Measurements from ENCODE around the gene FGF7.
"Not testable (repeated sequence)": the region's sequence is repeated elsewhere in the genome, so short reads cannot be mapped to it uniquely, and the experiment has no call there.

The FGF7 gene

GRCh38 chr15:49439678-49440395 lies 16.8 kb downstream of the FGF7 start:
- no peak for DNase-seq

- DNase-seq: no peak
Measured at GRCh38 chr15:49441356-49441755, 18.3 kb downstream of the FGF7 start.

GRCh38 chr15:49441816-49442215 lies 18.8 kb downstream of the FGF7 start:
- no peak for DNase-seq

- DNase-seq: no peak
Measured at GRCh38 chr15:49452595-49452994, 29.6 kb downstream of the FGF7 start.

- DNase-seq: no peak
Measured at GRCh38 chr15:49456166-49456565, 33.1 kb downstream of the FGF7 start.

- DNase-seq: no peak
Measured at GRCh38 chr15:49458145-49458544, 35.1 kb downstream of the FGF7 start.

- DNase-seq: no peak
Measured at GRCh38 chr15:49460411-49460941, 37.4 kb downstream of the FGF7 start.

GRCh38 chr15:49462232-49462844 lies 39.3 kb downstream of the FGF7 start:
- no peak for DNase-seq

- DNase-seq: no peak
Measured at GRCh38 chr15:49464522-49464921, 41.5 kb downstream of the FGF7 start.

- no peak for DNase-seq
Measured at GRCh38 chr15:49466119-49466518, 43.1 kb downstream of the FGF7 start.

GRCh38 chr15:49467746-49468480 lies 44.9 kb downstream of the FGF7 start:
- no peak for DNase-seq

GRCh38 chr15:49468481-49468839 lies 45.4 kb downstream of the FGF7 start:
- no peak for DNase-seq

- DNase-seq: peak; percentile 21
Measured at GRCh38 chr15:49471248-49471647, 48.2 kb downstream of the FGF7 start.

GRCh38 chr15:49471733-49472132 lies 48.7 kb downstream of the FGF7 start:
- no peak for DNase-seq

GRCh38 chr15:49472338-49472737 lies 49.3 kb downstream of the FGF7 start:
- no peak for DNase-seq

- no peak for DNase-seq
Measured at GRCh38 chr15:49473031-49473430, 50.0 kb downstream of the FGF7 start.

- not testable (repeated sequence) for DNase-seq
Measured at GRCh38 chr15:49478021-49478420, 55.0 kb downstream of the FGF7 start.

GRCh38 chr15:49478982-49479381 lies 55.9 kb downstream of the FGF7 start:
- DNase-seq: not testable (repeated sequence)

- DNase-seq: not testable (repeated sequence)
Measured at GRCh38 chr15:49485401-49485800, 62.4 kb downstream of the FGF7 start.

- DNase-seq: no peak
Measured at GRCh38 chr15:49490966-49491365, 67.9 kb downstream of the FGF7 start.

- no peak for DNase-seq
Measured at GRCh38 chr15:49492151-49492550, 69.1 kb downstream of the FGF7 start.

- DNase-seq: no peak
Measured at GRCh38 chr15:49492830-49493229, 69.8 kb downstream of the FGF7 start.

GRCh38 chr15:49494842-49495241 lies 71.8 kb downstream of the FGF7 start:
- no peak for DNase-seq
